ENCODE data around the gene NFKB1.

NFKB1 gene

GRCh38 chr4:102492531-102493241 is 8.5 kb upstream of the NFKB1 start:
- H3K27ac ChIP-seq (ENCODE audit: low read depth, low read length), result no peak overlapping the region
- H3K9ac ChIP-seq (ENCODE audit: low read length), result no peak overlapping the region
- H3K4me2 ChIP-seq (ENCODE audit: low read depth, low read length, poor library complexity, severe bottlenecking), result no peak overlapping the region
- no peak overlapping the region for H3K4me3 ChIP-seq (ENCODE audit: insufficient read depth, low read length, poor library complexity, severe bottlenecking)
- no peaks in the 10 kb centered on the region for H3K27me3 ChIP-seq (ENCODE audit: low read length)
- H3K9me2 ChIP-seq (replicated peaks; ENCODE audit: insufficient read depth, low read length), result no peaks in the 10 kb centered on the region
- H3F3A ChIP-seq (ENCODE audit: insufficient read depth), result no peaks in the 10 kb centered on the region
- no peaks in the 10 kb centered on the region for H3K79me2 ChIP-seq (ENCODE audit: insufficient read depth, low read length)
- no peaks in the 10 kb centered on the region for H3K36me3 ChIP-seq (ENCODE audit: low read length)
- no peak overlapping the region for H2AFZ ChIP-seq (ENCODE audit: low read depth, low read length, severe bottlenecking)
- no peaks in the 10 kb centered on the region for H3K9me3 ChIP-seq (ENCODE audit: insufficient read depth, low read length)
- no peaks in the 10 kb centered on the region for H4K20me1 ChIP-seq (ENCODE audit: low read depth, low read length)
- TF ChIP-seq EZH2phosphoT487 (conservative IDR thresholded peaks at IDR 0.05; ENCODE audit: low read length) (no peak), CTCF (IDR thresholded peaks at IDR 0.05; ENCODE audit: insufficient read depth, low read length, poor library complexity, severe bottlenecking) (no peak)

- H2AFZ ChIP-seq (ENCODE audit: low read depth, low read length, severe bottlenecking), result no peak overlapping the region
- H3K79me2 ChIP-seq (ENCODE audit: insufficient read depth, low read length), result no peaks in the 10 kb centered on the region
- H4K20me1 ChIP-seq (ENCODE audit: low read depth, low read length), result no peaks in the 10 kb centered on the region
- no peaks in the 10 kb centered on the region for H3F3A ChIP-seq (ENCODE audit: insufficient read depth)
- no peak overlapping the region for H3K27ac ChIP-seq (ENCODE audit: low read depth, low read length)
- no peaks in the 10 kb centered on the region for H3K36me3 ChIP-seq (ENCODE audit: low read length)
- TF ChIP-seq EZH2phosphoT487 (conservative IDR thresholded peaks at IDR 0.05; ENCODE audit: low read length) (no peak), CTCF (IDR thresholded peaks at IDR 0.05; ENCODE audit: insufficient read depth, low read length, poor library complexity, severe bottlenecking) (no peak)
- H3K4me2 ChIP-seq (ENCODE audit: low read depth, low read length, poor library complexity, severe bottlenecking), result no peak overlapping the region
- H3K27me3 ChIP-seq (ENCODE audit: low read length), result no peaks in the 10 kb centered on the region
- H3K4me3 ChIP-seq (ENCODE audit: insufficient read depth, low read length, poor library complexity, severe bottlenecking), result no peak overlapping the region
- H3K9ac ChIP-seq (ENCODE audit: low read length), result no peak overlapping the region
- no peaks in the 10 kb centered on the region for H3K9me2 ChIP-seq (replicated peaks; ENCODE audit: insufficient read depth, low read length)
- no peaks in the 10 kb centered on the region for H3K9me3 ChIP-seq (ENCODE audit: insufficient read depth, low read length)
These were observed 7.9 kb upstream of the NFKB1 start for GRCh38 chr4:102493257-102493656.

- Histone ChIP-seq H3K9ac (ENCODE audit: low read length) (no peak overlapping the region), H3K4me3 (ENCODE audit: insufficient read depth, low read length, poor library complexity, severe bottlenecking) (no peak overlapping the region), H3K27ac (ENCODE audit: low read depth, low read length) (no peak overlapping the region), H3F3A (ENCODE audit: insufficient read depth) (no peaks in the 10 kb centered on the region), H3K9me3 (ENCODE audit: insufficient read depth, low read length) (no peaks in the 10 kb centered on the region), H3K4me2 (ENCODE audit: low read depth, low read length, poor library complexity, severe bottlenecking) (no peak overlapping the region), H3K79me2 (ENCODE audit: insufficient read depth, low read length) (no peaks in the 10 kb centered on the region), H4K20me1 (ENCODE audit: low read depth, low read length) (no peaks in the 10 kb centered on the region), H3K9me2 (replicated peaks; ENCODE audit: insufficient read depth, low read length) (no peaks in the 10 kb centered on the region), H3K36me3 (ENCODE audit: low read length) (no peaks in the 10 kb centered on the region), H3K27me3 (ENCODE audit: low read length) (no peaks in the 10 kb centered on the region), H2AFZ (ENCODE audit: low read depth, low read length, severe bottlenecking) (no peak overlapping the region)
- TF ChIP-seq EZH2phosphoT487 (conservative IDR thresholded peaks at IDR 0.05; ENCODE audit: low read length) (no peak), CTCF (IDR thresholded peaks at IDR 0.05; ENCODE audit: insufficient read depth, low read length, poor library complexity, severe bottlenecking) (no peak)
These were observed 7.4 kb upstream of the NFKB1 start for GRCh38 chr4:102493794-102494193.

Data from SU-DHL-6 (cell line).